ENCODE measurements around the gene TTLL10.

Gene TTLL10

GRCh38 chr1:1236945-1237873 is 63.5 kb downstream of the TTLL10 start:
- Mint-ChIP-seq H3K4me3 (no peak overlapping the region), H3K36me3 (ENCODE audit: low read depth) (peaks cover 11% of the 10 kb centered on the region), H3K4me1 (peaks cover 14% of the 10 kb centered on the region), H3K27ac (no peak overlapping the region), H3K27me3 (peaks cover 1% of the 10 kb centered on the region), H3K9me3 (no peaks in the 10 kb centered on the region)
- DNase-seq (no peak), ATAC-seq (no peak)

- DNase-seq (no peak), ATAC-seq (no peak)
- H3K27me3 Mint-ChIP-seq, result peaks cover 1% of the 10 kb centered on the region
- H3K27ac Mint-ChIP-seq, result no peak overlapping the region
- no peaks in the 10 kb centered on the region for H3K9me3 Mint-ChIP-seq
- H3K36me3 Mint-ChIP-seq (ENCODE audit: low read depth), result peaks cover 11% of the 10 kb centered on the region
- H3K4me3 Mint-ChIP-seq, result no peak overlapping the region
- peaks cover 14% of the 10 kb centered on the region for H3K4me1 Mint-ChIP-seq
These were observed 64.4 kb downstream of the TTLL10 start for GRCh38 chr1:1237874-1238701.

- H3K4me1 Mint-ChIP-seq, result peaks cover 10% of the 10 kb centered on the region
- H3K27me3 Mint-ChIP-seq, result peaks cover 1% of the 10 kb centered on the region
- H3K36me3 Mint-ChIP-seq (ENCODE audit: low read depth), result peaks cover 7% of the 10 kb centered on the region
- ATAC-seq, result no peak
- no peak for DNase-seq
- no peaks in the 10 kb centered on the region for H3K9me3 Mint-ChIP-seq
- no peak overlapping the region for H3K27ac Mint-ChIP-seq
- H3K4me3 Mint-ChIP-seq, result no peak overlapping the region
These were observed 65.1 kb downstream of the TTLL10 start for GRCh38 chr1:1238702-1239178.

- Mint-ChIP-seq H3K9me3 (no peaks in the 10 kb centered on the region), H3K4me1 (peaks cover 5% of the 10 kb centered on the region), H3K4me3 (no peak overlapping the region), H3K27ac (no peak overlapping the region), H3K36me3 (ENCODE audit: low read depth) (peaks cover 2% of the 10 kb centered on the region), H3K27me3 (peaks cover 1% of the 10 kb centered on the region)
- ATAC-seq (no peak), DNase-seq (no peak)
These were observed 65.5 kb downstream of the TTLL10 start for GRCh38 chr1:1239227-1239613.

- no peaks in the 10 kb centered on the region for H3K9me3 Mint-ChIP-seq
- no peaks in the 10 kb centered on the region for H3K36me3 Mint-ChIP-seq (ENCODE audit: low read depth)
- no peak overlapping the region for H3K4me3 Mint-ChIP-seq
- H3K4me1 Mint-ChIP-seq, result no peaks in the 10 kb centered on the region
- no peak for ATAC-seq
- DNase-seq, result no peak
- no peak overlapping the region for H3K27ac Mint-ChIP-seq
- H3K27me3 Mint-ChIP-seq, result peaks cover 1% of the 10 kb centered on the region
These were observed 66.1 kb downstream of the TTLL10 start for GRCh38 chr1:1239614-1240347.

- Mint-ChIP-seq H3K27me3 (peaks cover 1% of the 10 kb centered on the region), H3K4me1 (no peaks in the 10 kb centered on the region)
These were observed 66.7 kb downstream of the TTLL10 start for GRCh38 chr1:1240348-1240732.

GRCh38 chr1:1240822-1241587 is 67.3 kb downstream of the TTLL10 start:
- Mint-ChIP-seq H3K9me3 (no peaks in the 10 kb centered on the region), H3K27me3 (peaks cover 1% of the 10 kb centered on the region), H3K4me3 (no peak overlapping the region), H3K4me1 (no peaks in the 10 kb centered on the region), H3K27ac (no peak overlapping the region), H3K36me3 (ENCODE audit: low read depth) (no peaks in the 10 kb centered on the region)
- DNase-seq, result no peak
- ATAC-seq, result no peak

More at GRCh38 chr1:1240348-1240732, 66.7 kb downstream of the TTLL10 start:
- no peak overlapping the region for H3K4me3 Mint-ChIP-seq
- no peak overlapping the region for H3K27ac Mint-ChIP-seq
- ATAC-seq (no peak), DNase-seq (no peak)
- H3K9me3 Mint-ChIP-seq, result no peaks in the 10 kb centered on the region
- no peaks in the 10 kb centered on the region for H3K36me3 Mint-ChIP-seq (ENCODE audit: low read depth)

- Mint-ChIP-seq H3K27me3 (peaks cover 1% of the 10 kb centered on the region), H3K27ac (no peak overlapping the region), H3K4me3 (no peak overlapping the region), H3K36me3 (ENCODE audit: low read depth) (no peaks in the 10 kb centered on the region), H3K9me3 (no peaks in the 10 kb centered on the region), H3K4me1 (no peaks in the 10 kb centered on the region)
- no peak for ATAC-seq
- no peak for DNase-seq
These were observed 68.0 kb downstream of the TTLL10 start for GRCh38 chr1:1241588-1242219.

GRCh38 chr1:1242461-1243265 is 69.0 kb downstream of the TTLL10 start:
- DNase-seq, result no peak
- Mint-ChIP-seq H3K4me3 (no peak overlapping the region), H3K27ac (no peak overlapping the region), H3K9me3 (no peaks in the 10 kb centered on the region), H3K4me1 (no peaks in the 10 kb centered on the region), H3K36me3 (ENCODE audit: low read depth) (no peaks in the 10 kb centered on the region), H3K27me3 (peaks cover 1% of the 10 kb centered on the region)
- no peak for ATAC-seq

GRCh38 chr1:1243266-1243660 is 69.6 kb downstream of the TTLL10 start:
- Mint-ChIP-seq H3K36me3 (ENCODE audit: low read depth) (no peaks in the 10 kb centered on the region), H3K27me3 (peaks cover 1% of the 10 kb centered on the region), H3K4me1 (no peaks in the 10 kb centered on the region), H3K4me3 (no peak overlapping the region), H3K27ac (no peak overlapping the region), H3K9me3 (no peaks in the 10 kb centered on the region)
- ATAC-seq (no peak), DNase-seq (no peak)

- no peak overlapping the region for H3K27ac Mint-ChIP-seq
- ATAC-seq (no peak), DNase-seq (no peak)
- no peaks in the 10 kb centered on the region for H3K36me3 Mint-ChIP-seq (ENCODE audit: low read depth)
- H3K4me3 Mint-ChIP-seq, result no peak overlapping the region
- no peaks in the 10 kb centered on the region for H3K9me3 Mint-ChIP-seq
- no peaks in the 10 kb centered on the region for H3K4me1 Mint-ChIP-seq
- peaks cover under 1% of the 10 kb centered on the region for H3K27me3 Mint-ChIP-seq
These were observed 70.1 kb downstream of the TTLL10 start for GRCh38 chr1:1243807-1244191.

GRCh38 chr1:1244192-1244811 is 70.6 kb downstream of the TTLL10 start:
- H3K36me3 Mint-ChIP-seq (ENCODE audit: low read depth), result no peaks in the 10 kb centered on the region
- H3K9me3 Mint-ChIP-seq, result no peaks in the 10 kb centered on the region
- H3K4me1 Mint-ChIP-seq, result no peaks in the 10 kb centered on the region
- H3K27me3 Mint-ChIP-seq, result no peaks in the 10 kb centered on the region
- no peak for DNase-seq
- H3K4me3 Mint-ChIP-seq, result no peak overlapping the region
- no peak overlapping the region for H3K27ac Mint-ChIP-seq
- ATAC-seq, result no peak
